Stomach (tissue), 4 donors: ENCODE measurements around the gene PSMB7.

ENCODE experiments used
- CTCF ChIP-seq, 7 experiments: fragments of 450-650 bp in 4 of 7; fragments of 200-600 bp in 3 of 7; sonication (generic) in 3 of 7; IDR thresholded peaks; one replicate each; pipeline ENCODE4 v1.5.1; 2016 to 2019; ENCODE audit warnings: antibody characterized with exemption in 7 of 7, control low read depth in 2 of 7, mild to moderate bottlenecking in 1 of 7
- POLR2A ChIP-seq, 4 donors: fragments of 450-650 bp; IDR thresholded peaks; one replicate each; pipeline ENCODE4 v1.6.1; 2016; ENCODE audit warnings: antibody characterized with exemption in 4 of 4, control low read depth in 2 of 4, mild to moderate bottlenecking in 1 of 4, moderate library complexity in 1 of 4

- TF ChIP-seq CTCF (IDR thresholded peaks at IDR 0.05) (no peak), POLR2A (IDR thresholded peaks at IDR 0.05) (no peak)
Observed at GRCh38 chr9:124423591-124423990, 8.3 kb upstream of the PSMB7 start.
